Spinal cord (tissue), 10 donors: ENCODE results near the gene WSCD1. TPM values are rescaled to one million over a fixed set of nuclear protein-coding genes. Genes with fewer than 3 reads are reported as not detected.

Source experiments
- DNase-seq, 6 donors: peaks; one replicate each; pipeline versions ENCODE4 v3.0.0 to v3.0.0-alpha.2; 2013 to 2015; ENCODE audit warnings: low spot score in 6 of 6, low read depth in 4 of 6
- H3K27ac ChIP-seq: one replicate; pipeline ENCODE4 v1.5.1; 2013; ENCODE audit warnings: low read depth, low read length, control low read depth
- H3K27me3 ChIP-seq: one replicate; pipeline ENCODE4 v1.6.1; 2013; ENCODE audit warnings: low read length; ENCODE audit not compliant: control insufficient read depth, insufficient read depth
- H3K36me3 ChIP-seq: one replicate; pipeline ENCODE4 v1.6.1; 2013; ENCODE audit warnings: low read length; ENCODE audit not compliant: control insufficient read depth, insufficient read depth
- H3K4me1 ChIP-seq: one replicate; pipeline ENCODE4 v1.6.1; 2013; ENCODE audit warnings: low read length; ENCODE audit not compliant: control insufficient read depth, insufficient read depth
- H3K4me3 ChIP-seq: one replicate; pipeline ENCODE4 v1.5.1; 2013; ENCODE audit warnings: low read depth, low read length, control low read depth
- H3K9me3 ChIP-seq: one replicate; pipeline ENCODE4 v1.6.1; 2013; ENCODE audit warnings: low read length; ENCODE audit not compliant: control insufficient read depth, insufficient read depth
- WGBS: methylation state at CpG from one replicate; pipeline ENCODE4 v1.1.5; 2013; ENCODE audit warnings: missing lambda C conversion rate; ENCODE audit not compliant: insufficient coverage; 5-methylcytosine and 5-hydroxymethylcytosine counted together
- polyA plus RNA-seq, 2 donors: library from polyadenylated mRNA; unstranded; fragments of 120-200 nt; gene quantifications; one replicate each; pipeline ENCODE4 v1.2.1, GENCODE V29; 2013; ENCODE audit not compliant: insufficient read length in 2 of 2
- total RNA-seq, 2 donors: library from RNA; depleted of rRNA in 1 of 2; stranded (reverse); fragments of 120-200 nt in 1 of 2; fragments of >200 nt in 1 of 2; gene quantifications; one replicate each; pipeline versions ENCODE4 v1.2.3 to v1.2.4, GENCODE V29; 2013 to 2014
- donor health status: healthy.

WSCD1 gene
- total and polyA plus RNA-seq, 4 donors = 24.1 to 69.2 (median 46.0) TPM

- H3K4me3 ChIP-seq = no peak overlapping the region
- H3K4me1 ChIP-seq = peaks cover 96% of the 10 kb centered on the region
- DNase-seq = peak in 3 of 6 donors; percentile 71 to 86 (median 84)
- H3K36me3 ChIP-seq = peaks cover 47% of the 10 kb centered on the region
- 41% methylated on average over 10 of the region's 13 CpGs for WGBS
- no peaks in the 10 kb centered on the region for H3K9me3 ChIP-seq
- H3K27ac ChIP-seq = peak overlapping the region; percentile 68
- H3K27me3 ChIP-seq = no peaks in the 10 kb centered on the region
These were observed 9.1 kb downstream of the WSCD1 start for GRCh38 chr17:6079155-6079888.

DNA sequence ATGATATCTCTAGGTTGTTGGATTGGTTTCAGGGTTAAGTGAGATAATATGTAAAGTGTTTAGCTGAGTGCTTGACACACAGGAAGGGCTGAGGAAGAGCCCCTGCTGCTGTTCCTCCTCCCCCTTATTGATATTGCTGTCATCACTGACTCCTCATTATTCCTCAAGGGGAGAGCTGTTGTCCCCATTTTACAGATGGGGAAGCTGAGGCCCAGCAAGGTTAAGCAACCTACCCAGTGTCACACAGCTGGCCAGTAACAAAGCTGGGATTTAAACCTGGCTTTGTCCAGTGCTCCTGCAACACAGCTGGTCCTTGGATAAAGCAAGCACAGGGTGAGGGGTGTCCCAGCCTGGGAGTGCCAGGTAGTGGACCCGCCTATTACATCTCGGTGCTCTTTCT lies 9.8 kb downstream of the WSCD1 start:
- H3K27ac ChIP-seq = peak overlapping the region; percentile 68

GRCh38 chr17:6080711-6081430 lies 10.7 kb downstream of the WSCD1 start:
- H3K27ac ChIP-seq = no peak overlapping the region
- no peaks in the 10 kb centered on the region for H3K27me3 ChIP-seq
- no peak overlapping the region for H3K4me3 ChIP-seq
- no peaks in the 10 kb centered on the region for H3K9me3 ChIP-seq
- peaks cover 39% of the 10 kb centered on the region for H3K36me3 ChIP-seq
- peaks cover 94% of the 10 kb centered on the region for H3K4me1 ChIP-seq
- DNase-seq = no peak
- 85% methylated on average over 34 of the region's 35 CpGs for WGBS

More for the DNA sequence above, 9.8 kb downstream of the WSCD1 start:
- Histone ChIP-seq H3K4me3 (no peak overlapping the region), H3K9me3 (no peaks in the 10 kb centered on the region), H3K36me3 (peaks cover 44% of the 10 kb centered on the region), H3K4me1 (peaks cover 96% of the 10 kb centered on the region), H3K27me3 (no peaks in the 10 kb centered on the region)
- WGBS = 81% methylated on average over 2 of the region's 2 CpGs
- DNase-seq = no peak

GRCh38 chr17:6082335-6082734 lies 12.2 kb downstream of the WSCD1 start:
- Histone ChIP-seq H3K4me3 (no peak overlapping the region), H3K27me3 (no peaks in the 10 kb centered on the region), H3K4me1 (peaks cover 95% of the 10 kb centered on the region), H3K36me3 (peaks cover 46% of the 10 kb centered on the region), H3K9me3 (no peaks in the 10 kb centered on the region), H3K27ac (no peak overlapping the region)
- DNase-seq = peak in 1 of 6 donors; percentile 33
- WGBS = 50% methylated on average over 7 of the region's 8 CpGs

GRCh38 chr17:6084311-6085161 lies 14.4 kb downstream of the WSCD1 start:
- peaks cover 83% of the 10 kb centered on the region for H3K4me1 ChIP-seq
- peak in 4 of 6 donors; percentile 71 to 93 (median 87) for DNase-seq
- no peak overlapping the region for H3K4me3 ChIP-seq

DNA sequence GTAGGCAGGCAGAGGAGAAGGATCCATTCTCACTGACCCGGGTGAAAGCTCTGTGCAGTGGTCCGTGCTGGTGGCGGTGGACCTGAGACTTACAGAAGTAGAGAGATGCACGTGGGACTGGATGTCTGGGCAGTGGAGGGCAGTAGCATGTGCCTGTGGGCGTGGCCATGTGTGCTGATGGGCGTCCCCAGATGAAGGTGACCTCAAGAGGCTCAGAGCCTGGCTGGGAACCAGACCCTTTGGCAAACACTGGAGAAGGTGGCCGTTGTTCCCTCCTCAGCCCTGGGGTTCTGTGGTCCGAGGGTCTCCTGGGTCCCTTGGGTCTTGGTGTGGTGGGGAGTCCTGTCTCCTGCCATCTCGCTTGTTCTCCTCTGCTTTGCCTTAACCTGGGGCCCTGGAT lies 15.6 kb downstream of the WSCD1 start:
- Histone ChIP-seq H3K36me3 (peaks cover 52% of the 10 kb centered on the region), H3K4me1 (peaks cover 76% of the 10 kb centered on the region)
- 79% methylated on average over 6 of the region's 9 CpGs for WGBS

More at GRCh38 chr17:6084311-6085161, 14.4 kb downstream of the WSCD1 start:
- Histone ChIP-seq H3K9me3 (no peaks in the 10 kb centered on the region), H3K36me3 (peaks cover 54% of the 10 kb centered on the region), H3K27me3 (no peaks in the 10 kb centered on the region), H3K27ac (peak overlapping the region; percentile 73)
- WGBS = 24% methylated on average over 19 of the region's 25 CpGs

GRCh38 chr17:6086603-6087400 lies 16.6 kb downstream of the WSCD1 start:
- no peak overlapping the region for H3K4me3 ChIP-seq
- H3K36me3 ChIP-seq = peaks cover 53% of the 10 kb centered on the region
- no peaks in the 10 kb centered on the region for H3K9me3 ChIP-seq
- no peak overlapping the region for H3K27ac ChIP-seq
- H3K4me1 ChIP-seq = peaks cover 66% of the 10 kb centered on the region
- no peaks in the 10 kb centered on the region for H3K27me3 ChIP-seq
- 80% methylated on average over 28 of the region's 28 CpGs for WGBS
- no peak for DNase-seq

More for the DNA sequence above, 15.6 kb downstream of the WSCD1 start:
- no peak overlapping the region for H3K27ac ChIP-seq
- no peaks in the 10 kb centered on the region for H3K27me3 ChIP-seq
- no peak overlapping the region for H3K4me3 ChIP-seq
- DNase-seq = no peak
- H3K9me3 ChIP-seq = no peaks in the 10 kb centered on the region

GRCh38 chr17:6088141-6088540 lies 18.0 kb downstream of the WSCD1 start:
- peaks cover 56% of the 10 kb centered on the region for H3K4me1 ChIP-seq
- H3K36me3 ChIP-seq = peaks cover 53% of the 10 kb centered on the region
- no peak for DNase-seq
- H3K27me3 ChIP-seq = no peaks in the 10 kb centered on the region
- no peaks in the 10 kb centered on the region for H3K9me3 ChIP-seq
- no peak overlapping the region for H3K4me3 ChIP-seq
- no peak overlapping the region for H3K27ac ChIP-seq
- 100% methylated on average over 1 of the region's 4 CpGs for WGBS

GRCh38 chr17:6090253-6090652 lies 20.1 kb downstream of the WSCD1 start:
- no peaks in the 10 kb centered on the region for H3K27me3 ChIP-seq
- no peak overlapping the region for H3K27ac ChIP-seq
- H3K4me3 ChIP-seq = no peak overlapping the region
- 85% methylated on average over 16 of the region's 20 CpGs for WGBS
- peaks cover 70% of the 10 kb centered on the region for H3K36me3 ChIP-seq
- H3K4me1 ChIP-seq = peaks cover 41% of the 10 kb centered on the region
- no peak for DNase-seq
- no peaks in the 10 kb centered on the region for H3K9me3 ChIP-seq
